ENCODE results near the gene DNAJC1. TPM values are rescaled to one million over a fixed set of nuclear protein-coding genes. Genes with fewer than 3 reads are reported as not detected.

DNAJC1 gene
- total RNA-seq, 5 donors from 2014 or later (not counting 1 experiment from before 2014, with no cell fraction given): 12.8 to 23.1 (median 16.7) TPM

DNA sequence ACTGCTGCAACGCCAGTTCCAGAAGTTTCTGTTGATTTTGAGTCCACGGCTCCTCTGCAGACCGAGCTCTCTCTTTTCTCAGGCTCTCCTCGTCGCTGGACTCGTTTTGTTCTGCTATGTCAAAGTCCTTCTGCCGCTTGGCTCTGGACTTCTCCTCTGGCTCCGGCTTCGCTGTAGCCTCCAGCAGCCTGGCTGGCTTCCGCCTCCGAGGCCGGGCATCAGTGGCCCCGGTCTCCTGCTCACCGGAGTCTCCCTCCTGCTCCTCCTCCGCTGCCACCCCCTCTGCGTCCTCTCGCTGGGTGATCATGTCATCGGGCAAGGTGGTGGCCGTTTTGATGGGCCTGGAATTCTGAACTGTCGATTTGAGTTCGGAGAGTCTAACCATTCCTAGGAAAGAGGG lies 244.3 kb downstream of the DNAJC1 start:
- Histone ChIP-seq H3K4me1 (ENCODE audit: control insufficient read depth in 1 of 2, extremely low read depth in 1 of 2, insufficient read depth in 2 of 2, low read length in 2 of 2) (peaks cover 0 to 6% of the 10 kb centered on the region in 2 experiments), H3K27ac (ENCODE audit: low read length) (no peak overlapping the region), H3K27me3 (replicated peaks in 1 of 2; ENCODE audit: control insufficient read depth in 2 of 2, extremely low read depth in 1 of 2, insufficient read depth in 2 of 2, low read length in 1 of 2) (no peaks in the 10 kb centered on the region), H3K36me3 (ENCODE audit: control insufficient read depth in 2 of 2, extremely low read depth in 1 of 2, insufficient read depth in 1 of 2, low read length in 1 of 2) (peaks cover 2 to 23% of the 10 kb centered on the region in 2 donors), H3K4me3 (ENCODE audit: control insufficient read depth in 1 of 2, extremely low read depth in 1 of 2, low read length in 1 of 2) (no peak overlapping the region), H3K9me3 (no peaks in the 10 kb centered on the region)
- no peaks in the 10 kb centered on the region for H3K9me3 Mint-ChIP-seq
- no peak overlapping the region for H3K4me3 Mint-ChIP-seq
- no peak for DNase-seq
- ATAC-seq (replicated peaks in 1 of 4): no peak
- ChIA-PET POLR2A (no interaction called here), CTCF (no interaction called here)
- H3K27ac Mint-ChIP-seq: no peak overlapping the region
- peaks cover 7 to 8% (median 7%) of the 10 kb centered on the region in 3 donors for H3K4me1 Mint-ChIP-seq
- H3K36me3 Mint-ChIP-seq: peaks cover 35% of the 10 kb centered on the region
- WGBS (ENCODE audit: insufficient coverage): 97% methylated on average over 21 of the region's 21 CpGs
- no peaks in the 10 kb centered on the region for H3K27me3 Mint-ChIP-seq

DNA sequence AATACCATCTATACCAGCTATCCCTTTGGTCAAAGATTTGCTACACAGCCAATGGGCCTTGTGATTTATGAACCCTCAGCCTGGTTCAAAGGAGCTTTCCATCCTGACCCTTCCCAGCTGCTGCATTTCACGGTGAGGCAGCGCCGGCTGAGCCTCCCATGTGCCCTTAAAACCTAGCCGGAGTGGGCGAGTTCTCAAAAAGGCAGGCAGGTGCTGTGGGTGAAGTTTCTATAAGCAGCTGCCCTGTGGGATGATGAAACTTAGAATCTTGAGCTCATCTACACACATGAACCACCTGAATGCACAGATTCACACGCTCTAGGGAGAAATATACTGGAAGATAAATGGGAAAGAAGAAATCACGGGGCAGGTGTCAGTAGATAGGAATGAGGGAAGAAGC lies 244.8 kb downstream of the DNAJC1 start:
- H3K27me3 ChIP-seq (replicated peaks in 1 of 2; ENCODE audit: control insufficient read depth in 2 of 2, extremely low read depth in 1 of 2, insufficient read depth in 2 of 2, low read length in 1 of 2): no peaks in the 10 kb centered on the region
- CTCF ChIA-PET: interaction anchor here in 1 of 2 donors (0.6 kb wide), 1 partner anchor 47 kb away, joined by 7 read pairs; no protein-coding TSS in a partner anchor
- H3K27me3 Mint-ChIP-seq: no peaks in the 10 kb centered on the region
- no peak for ATAC-seq (replicated peaks in 1 of 4)
- no peak for DNase-seq
- H3K4me3 ChIP-seq (ENCODE audit: control insufficient read depth in 1 of 2, extremely low read depth in 1 of 2, low read length in 1 of 2): no peak overlapping the region
- H3K9me3 ChIP-seq: no peaks in the 10 kb centered on the region
- WGBS (ENCODE audit: insufficient coverage): no CpG with 5 or more reads among the region's 7 CpGs
- no peak overlapping the region for H3K4me3 Mint-ChIP-seq
- H3K36me3 Mint-ChIP-seq: peaks cover 31% of the 10 kb centered on the region
- POLR2A ChIA-PET: interaction anchor here in 1 of 2 donors (0.6 kb wide), 1 partner anchor 12 kb away, joined by 7 read pairs; no protein-coding TSS in a partner anchor
- H3K27ac ChIP-seq (ENCODE audit: low read length): no peak overlapping the region
- peaks cover 2 to 25% of the 10 kb centered on the region in 2 donors for H3K36me3 ChIP-seq (ENCODE audit: control insufficient read depth in 2 of 2, extremely low read depth in 1 of 2, insufficient read depth in 1 of 2, low read length in 1 of 2)
- H3K4me1 ChIP-seq (ENCODE audit: control insufficient read depth in 1 of 2, extremely low read depth in 1 of 2, insufficient read depth in 2 of 2, low read length in 2 of 2): peaks cover 0 to 1% of the 10 kb centered on the region in 2 experiments
- peaks cover 1 to 2% (median 1%) of the 10 kb centered on the region in 3 donors for H3K4me1 Mint-ChIP-seq
- H3K27ac Mint-ChIP-seq: no peak overlapping the region
- H3K9me3 Mint-ChIP-seq: no peaks in the 10 kb centered on the region

DNA sequence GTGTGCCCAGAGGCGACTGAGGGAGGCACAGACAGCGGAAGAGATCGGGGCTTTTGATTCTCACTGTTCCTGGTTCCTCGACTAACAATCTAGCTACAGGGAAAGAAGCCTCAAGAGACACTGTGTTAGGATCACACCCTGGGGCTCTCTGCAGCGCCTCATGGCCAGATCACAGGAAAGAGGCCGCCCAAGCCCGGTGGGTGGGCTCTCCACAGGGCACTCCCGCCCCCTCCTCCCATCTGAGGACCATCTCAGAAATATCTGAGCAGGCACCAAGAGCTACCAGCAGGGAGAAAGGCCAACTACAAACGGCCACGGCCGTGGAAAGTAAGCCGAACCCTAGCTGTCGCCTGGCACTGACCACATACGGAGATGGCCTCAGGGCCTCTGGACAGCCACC lies 245.3 kb downstream of the DNAJC1 start:
- ATAC-seq (replicated peaks in 1 of 4): no peak
- no peaks in the 10 kb centered on the region for H3K27me3 Mint-ChIP-seq
- DNase-seq: no peak
- no peak overlapping the region for H3K4me3 Mint-ChIP-seq
- H3K4me1 Mint-ChIP-seq: no peaks in the 10 kb centered on the region
- peaks cover 30% of the 10 kb centered on the region for H3K36me3 Mint-ChIP-seq
- Histone ChIP-seq H3K4me3 (ENCODE audit: control insufficient read depth in 1 of 2, extremely low read depth in 1 of 2, low read length in 1 of 2) (no peak overlapping the region), H3K27me3 (replicated peaks in 1 of 2; ENCODE audit: control insufficient read depth in 2 of 2, extremely low read depth in 1 of 2, insufficient read depth in 2 of 2, low read length in 1 of 2) (no peaks in the 10 kb centered on the region), H3K36me3 (ENCODE audit: control insufficient read depth in 2 of 2, extremely low read depth in 1 of 2, insufficient read depth in 1 of 2, low read length in 1 of 2) (peaks cover 4 to 25% of the 10 kb centered on the region in 2 donors), H3K27ac (ENCODE audit: low read length) (no peak overlapping the region), H3K4me1 (ENCODE audit: control insufficient read depth in 1 of 2, extremely low read depth in 1 of 2, insufficient read depth in 2 of 2, low read length in 2 of 2) (no peaks in the 10 kb centered on the region), H3K9me3 (no peaks in the 10 kb centered on the region)
- H3K27ac Mint-ChIP-seq: no peak overlapping the region
- H3K9me3 Mint-ChIP-seq: no peaks in the 10 kb centered on the region
- POLR2A ChIA-PET: interaction anchor here in 1 of 2 donors (0.6 kb wide), 1 partner anchor 12 kb away, joined by 7 read pairs; no protein-coding TSS in a partner anchor
- 95% methylated on average over 14 of the region's 14 CpGs for WGBS (ENCODE audit: insufficient coverage)
- CTCF ChIA-PET: interaction anchor here in 1 of 2 donors (0.6 kb wide), 1 partner anchor 47 kb away, joined by 7 read pairs; no protein-coding TSS in a partner anchor

DNA sequence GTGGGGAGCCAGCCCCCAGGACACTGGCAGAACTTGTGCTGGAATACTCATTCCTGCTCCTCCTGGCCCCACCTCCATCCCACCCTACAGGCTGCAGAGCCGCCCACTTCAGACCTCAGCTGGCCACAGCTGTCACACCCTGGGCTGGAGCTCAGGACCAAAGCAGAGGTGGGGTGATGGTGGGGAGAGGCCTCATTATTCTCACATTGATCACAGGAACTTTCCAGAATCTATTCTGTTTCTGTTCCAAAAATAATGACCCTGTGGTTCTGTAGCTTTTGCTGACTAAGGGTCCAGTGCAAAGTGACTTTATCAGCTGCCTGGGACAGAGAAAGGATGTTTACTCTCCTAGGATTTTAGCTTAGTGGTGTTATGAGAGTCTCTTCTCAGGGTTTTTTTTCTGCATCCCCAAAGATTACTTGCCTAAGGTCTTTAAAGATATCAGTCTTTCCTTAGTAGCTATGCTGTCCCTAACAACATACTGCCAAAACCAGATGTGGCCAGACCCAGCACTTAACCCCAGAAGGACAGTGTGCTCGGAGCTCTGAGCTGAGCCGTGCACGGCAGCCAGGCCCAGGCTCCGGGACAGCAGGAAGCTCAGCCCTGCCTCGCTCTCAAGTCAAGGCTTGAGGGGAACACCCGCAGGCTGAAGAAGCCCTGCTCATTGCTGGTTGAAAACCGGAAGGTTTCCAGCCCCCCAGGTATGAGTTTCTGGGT lies 246.2 kb downstream of the DNAJC1 start:
- ChIA-PET CTCF (interaction anchor here in 1 of 2 donors (0.5 kb wide), 1 partner anchor 602 kb away, joined by 3 read pairs; no protein-coding TSS in a partner anchor), POLR2A (no interaction called here)
- Mint-ChIP-seq H3K27me3 (no peaks in the 10 kb centered on the region), H3K9me3 (no peaks in the 10 kb centered on the region), H3K4me3 (no peak overlapping the region), H3K4me1 (peaks cover 0 to under 1% (median 0%) of the 10 kb centered on the region in 3 donors), H3K27ac (peak overlapping the region in 1 of 2 donors; percentile 22), H3K36me3 (peaks cover 30% of the 10 kb centered on the region)
- no peak overlapping the region for H3K4me3 ChIP-seq (ENCODE audit: control insufficient read depth in 1 of 2, extremely low read depth in 1 of 2, low read length in 1 of 2)
- DNase-seq: no peak
- no CpG with 5 or more reads among the region's 8 CpGs for WGBS (ENCODE audit: insufficient coverage)
- no peaks in the 10 kb centered on the region for H3K4me1 ChIP-seq (ENCODE audit: control insufficient read depth in 1 of 2, extremely low read depth in 1 of 2, insufficient read depth in 2 of 2, low read length in 2 of 2)
- no peaks in the 10 kb centered on the region for H3K27me3 ChIP-seq (replicated peaks in 1 of 2; ENCODE audit: control insufficient read depth in 2 of 2, extremely low read depth in 1 of 2, insufficient read depth in 2 of 2, low read length in 1 of 2)
- no peak overlapping the region for H3K27ac ChIP-seq (ENCODE audit: low read length)
- H3K9me3 ChIP-seq: no peaks in the 10 kb centered on the region
- H3K36me3 ChIP-seq (ENCODE audit: control insufficient read depth in 2 of 2, extremely low read depth in 1 of 2, insufficient read depth in 1 of 2, low read length in 1 of 2): peaks cover 7 to 25% of the 10 kb centered on the region in 2 donors
- ATAC-seq (replicated peaks in 1 of 4): peak in 1 of 4 experiments; percentile 9

DNA sequence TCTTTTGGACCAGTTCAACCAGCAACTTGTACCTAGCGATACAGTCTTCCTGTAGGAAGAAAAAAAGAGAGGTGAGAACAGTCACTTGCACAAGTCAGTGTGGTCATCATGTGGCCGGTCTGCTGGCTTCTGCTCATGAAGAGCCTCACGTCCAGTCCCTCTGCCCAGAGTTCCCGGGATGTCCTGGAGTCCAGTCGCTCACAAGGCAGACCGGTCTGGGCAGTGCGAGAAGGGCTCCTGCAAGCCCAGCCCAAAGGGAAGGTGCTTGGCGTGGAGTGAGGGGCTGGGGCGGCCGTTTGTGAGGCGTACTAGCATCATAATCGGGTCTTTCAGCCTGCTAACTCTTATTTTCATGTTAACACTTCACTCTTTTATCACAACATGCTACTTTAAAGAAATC lies 246.8 kb downstream of the DNAJC1 start:
- ChIA-PET POLR2A (interaction anchor here in 1 of 2 donors (0.5 kb wide), 1 partner anchor 334 kb away, joined by 6 read pairs; no protein-coding TSS in a partner anchor), CTCF (no interaction called here)
- Histone ChIP-seq H3K36me3 (ENCODE audit: control insufficient read depth in 2 of 2, extremely low read depth in 1 of 2, insufficient read depth in 1 of 2, low read length in 1 of 2) (peaks cover 7 to 25% of the 10 kb centered on the region in 2 donors), H3K27me3 (replicated peaks in 1 of 2; ENCODE audit: control insufficient read depth in 2 of 2, extremely low read depth in 1 of 2, insufficient read depth in 2 of 2, low read length in 1 of 2) (no peaks in the 10 kb centered on the region), H3K4me1 (ENCODE audit: control insufficient read depth in 1 of 2, extremely low read depth in 1 of 2, insufficient read depth in 2 of 2, low read length in 2 of 2) (no peaks in the 10 kb centered on the region), H3K27ac (ENCODE audit: low read length) (no peak overlapping the region), H3K9me3 (no peaks in the 10 kb centered on the region), H3K4me3 (ENCODE audit: control insufficient read depth in 1 of 2, extremely low read depth in 1 of 2, low read length in 1 of 2) (no peak overlapping the region)
- H3K4me1 Mint-ChIP-seq: peaks cover 0 to 4% (median 0%) of the 10 kb centered on the region in 3 donors
- no peak for DNase-seq
- H3K36me3 Mint-ChIP-seq: peaks cover 30% of the 10 kb centered on the region
- no peak overlapping the region for H3K27ac Mint-ChIP-seq
- WGBS (ENCODE audit: insufficient coverage): 98% methylated on average over 10 of the region's 12 CpGs
- H3K9me3 Mint-ChIP-seq: no peaks in the 10 kb centered on the region
- no peaks in the 10 kb centered on the region for H3K27me3 Mint-ChIP-seq
- H3K4me3 Mint-ChIP-seq: no peak overlapping the region
- no peak for ATAC-seq (replicated peaks in 1 of 4)

DNA sequence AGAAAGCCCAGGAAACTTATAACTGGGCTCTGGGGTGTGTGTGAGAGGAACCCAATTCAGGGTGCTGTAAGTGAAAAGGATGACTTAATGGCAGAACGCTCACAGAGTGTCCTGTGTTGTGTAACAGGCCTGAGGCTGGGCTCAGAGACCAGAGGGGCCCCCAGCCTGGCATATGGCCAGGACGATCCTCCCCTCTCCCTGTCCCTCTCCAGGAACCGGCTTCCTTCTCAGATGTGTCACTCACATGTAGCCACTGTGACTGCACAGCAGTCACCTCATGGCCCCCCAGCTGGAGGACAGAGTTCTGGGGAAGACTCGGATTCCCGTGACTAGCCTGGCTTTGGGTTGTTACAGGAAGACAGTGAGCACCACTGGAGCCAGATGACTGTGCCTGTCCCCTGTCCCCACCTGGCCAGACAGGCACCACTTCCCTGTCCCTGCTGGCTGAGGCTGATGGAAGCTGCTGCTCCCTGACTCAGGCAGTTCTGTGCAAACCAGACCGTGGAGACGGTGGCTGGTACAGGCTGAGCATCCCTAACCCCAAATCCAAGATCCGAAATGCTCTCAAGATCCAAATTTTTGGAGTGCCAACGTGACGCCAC lies 249.0 kb downstream of the DNAJC1 start:
- no peaks in the 10 kb centered on the region for H3K27me3 ChIP-seq (replicated peaks in 1 of 2; ENCODE audit: control insufficient read depth in 2 of 2, extremely low read depth in 1 of 2, insufficient read depth in 2 of 2, low read length in 1 of 2)
- no peak overlapping the region for H3K4me3 ChIP-seq (ENCODE audit: control insufficient read depth in 1 of 2, extremely low read depth in 1 of 2, low read length in 1 of 2)
- Mint-ChIP-seq H3K36me3 (peaks cover 25% of the 10 kb centered on the region), H3K4me1 (peaks cover 0 to 4% (median 4%) of the 10 kb centered on the region in 3 donors), H3K4me3 (no peak overlapping the region), H3K27me3 (no peaks in the 10 kb centered on the region), H3K9me3 (no peaks in the 10 kb centered on the region), H3K27ac (no peak overlapping the region)
- 91% methylated on average over 6 of the region's 10 CpGs for WGBS (ENCODE audit: insufficient coverage)
- ChIA-PET CTCF (interaction anchor here in 1 of 2 donors (0.5 kb wide), 1 partner anchor 660 kb away, joined by 3 read pairs; no protein-coding TSS in a partner anchor), POLR2A (no interaction called here)
- H3K9me3 ChIP-seq: no peaks in the 10 kb centered on the region
- H3K36me3 ChIP-seq (ENCODE audit: control insufficient read depth in 2 of 2, extremely low read depth in 1 of 2, insufficient read depth in 1 of 2, low read length in 1 of 2): peaks cover 7 to 18% of the 10 kb centered on the region in 2 donors
- H3K27ac ChIP-seq (ENCODE audit: low read length): no peak overlapping the region
- ATAC-seq (replicated peaks in 1 of 4): no peak
- no peak for DNase-seq
- H3K4me1 ChIP-seq (ENCODE audit: control insufficient read depth in 1 of 2, extremely low read depth in 1 of 2, insufficient read depth in 2 of 2, low read length in 2 of 2): no peaks in the 10 kb centered on the region

Data from T-cell (primary cell).